GM12874 (cell line): ENCODE measurements around the gene LRRC42.

Experiments
- CTCF ChIP-seq: IDR thresholded peaks from 2 replicates; pipeline ENCODE4 v1.5.1; 2011; ENCODE audit warnings: low read depth, mild to moderate bottlenecking, control low read depth, low read length, moderate library complexity; ENCODE audit not compliant: insufficient read depth

Gene LRRC42

GRCh38 chr1:53992085-53992874 is 46.1 kb downstream of the LRRC42 start:
- no peak for TF ChIP-seq CTCF

- TF ChIP-seq CTCF: no peak
Measured at GRCh38 chr1:53995683-53996082, 49.5 kb downstream of the LRRC42 start.

- TF ChIP-seq CTCF: no peak
Measured at GRCh38 chr1:53998223-53998622, 52.1 kb downstream of the LRRC42 start.

GRCh38 chr1:53999920-54000319 is 53.8 kb downstream of the LRRC42 start:
- TF ChIP-seq CTCF: no peak

GRCh38 chr1:54001591-54001990 is 55.4 kb downstream of the LRRC42 start:
- no peak for TF ChIP-seq CTCF

GRCh38 chr1:54002544-54003248 is 56.5 kb downstream of the LRRC42 start:
- no peak for TF ChIP-seq CTCF

- no peak for TF ChIP-seq CTCF
Measured at GRCh38 chr1:54003249-54003646, 57.1 kb downstream of the LRRC42 start.
